NT2/D1 (cell line): ENCODE data around the gene PRSS27.
"Not testable (repeated sequence)": the region's sequence is repeated elsewhere in the genome, so short reads cannot be mapped to it uniquely, and the experiment has no call there.

Source experiments
- DNase-seq: peaks from one replicate; pipeline ENCODE4 v3.0.0-alpha.2; 2011; ENCODE audit warnings: low read depth, low spot score
- H3K27me3 ChIP-seq: 2 replicates; pipeline ENCODE4 v1.6.0; 2011; ENCODE audit warnings: mild to moderate bottlenecking; ENCODE audit not compliant: insufficient read length, insufficient read depth
- H3K36me3 ChIP-seq: 2 replicates; pipeline ENCODE4 v1.6.1; 2011; ENCODE audit warnings: mild to moderate bottlenecking, low read length, mixed read lengths; ENCODE audit not compliant: insufficient read depth, insufficient read length
- H3K4me1 ChIP-seq: 2 replicates; pipeline ENCODE4 v1.5.1; 2011; ENCODE audit not compliant: insufficient read depth, insufficient read length
- H3K4me3 ChIP-seq: 2 replicates; pipeline ENCODE4 v1.5.1; 2011; ENCODE audit warnings: low read depth; ENCODE audit not compliant: insufficient read length
- H3K9ac ChIP-seq: 2 replicates; pipeline ENCODE4 v1.6.0; 2011; ENCODE audit warnings: low read depth; ENCODE audit not compliant: insufficient read length
- H3K9me3 ChIP-seq: 2 replicates; pipeline ENCODE4 v1.5.1; 2011; ENCODE audit warnings: mild to moderate bottlenecking, low read length; ENCODE audit not compliant: insufficient read depth
- SUZ12 ChIP-seq: IDR thresholded peaks from 2 replicates; pipeline ENCODE4 v1.6.1; 2011; ENCODE audit not compliant: insufficient read length, insufficient read depth; ENCODE audit errors: extremely low read depth
- YY1 ChIP-seq: IDR thresholded peaks from 2 replicates; pipeline ENCODE4 v1.6.1; 2011; ENCODE audit not compliant: insufficient read length, insufficient read depth
- ZNF274 ChIP-seq: IDR thresholded peaks from 2 replicates; pipeline ENCODE4 v1.6.1; 2011; ENCODE audit warnings: mild to moderate bottlenecking, low read depth, low read length

Gene PRSS27

DNA sequence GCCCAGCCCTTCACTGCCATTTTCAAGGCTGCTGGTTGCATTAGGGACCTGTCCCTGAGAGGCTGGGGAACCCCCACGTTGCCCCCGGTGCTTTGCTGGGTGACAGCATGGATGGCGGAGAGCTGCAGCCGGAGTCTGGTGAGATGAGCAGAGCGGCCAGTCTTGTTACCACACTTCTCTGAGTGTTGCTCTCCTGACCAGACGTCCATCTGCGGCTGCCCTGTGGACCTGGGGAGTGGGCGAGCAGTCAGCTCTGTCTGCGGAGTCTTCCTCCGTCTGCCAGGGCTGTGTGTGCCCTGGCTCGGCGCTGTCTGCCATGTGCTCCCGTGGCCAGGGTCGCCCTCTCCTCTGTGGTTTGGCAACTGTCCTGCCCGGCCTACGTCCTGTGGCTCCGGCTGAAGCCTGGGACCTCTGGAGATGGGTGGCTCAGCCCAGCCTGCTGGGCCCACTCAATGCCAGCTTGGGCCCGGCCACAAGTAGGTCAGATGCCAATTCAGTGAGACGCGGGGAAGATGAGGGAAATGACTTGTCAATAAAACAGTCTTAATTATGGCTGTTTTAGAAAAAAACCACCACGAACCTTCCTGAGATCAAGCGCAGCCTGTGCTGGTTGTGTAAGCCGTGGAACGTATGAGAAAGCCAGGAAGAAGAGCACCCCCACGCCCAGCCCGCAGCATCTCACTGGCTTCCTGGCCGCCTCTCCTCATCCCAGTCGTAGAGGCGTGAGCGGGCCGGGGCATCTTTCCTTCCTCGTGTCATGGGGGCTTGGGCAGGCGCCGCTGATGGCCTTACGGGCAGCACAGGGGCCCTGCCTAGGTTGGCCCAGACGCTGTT, 29.8 kb downstream of the PRSS27 start:
- Histone ChIP-seq H3K9ac (no peak overlapping the region), H3K4me3 (no peak overlapping the region), H3K4me1 (peaks cover 17% of the 10 kb centered on the region), H3K36me3 (peaks cover 46% of the 10 kb centered on the region), H3K9me3 (no peaks in the 10 kb centered on the region), H3K27me3 (no peaks in the 10 kb centered on the region)
- TF ChIP-seq SUZ12 (no peak), ZNF274 (no peak)
- no peak for DNase-seq

DNA sequence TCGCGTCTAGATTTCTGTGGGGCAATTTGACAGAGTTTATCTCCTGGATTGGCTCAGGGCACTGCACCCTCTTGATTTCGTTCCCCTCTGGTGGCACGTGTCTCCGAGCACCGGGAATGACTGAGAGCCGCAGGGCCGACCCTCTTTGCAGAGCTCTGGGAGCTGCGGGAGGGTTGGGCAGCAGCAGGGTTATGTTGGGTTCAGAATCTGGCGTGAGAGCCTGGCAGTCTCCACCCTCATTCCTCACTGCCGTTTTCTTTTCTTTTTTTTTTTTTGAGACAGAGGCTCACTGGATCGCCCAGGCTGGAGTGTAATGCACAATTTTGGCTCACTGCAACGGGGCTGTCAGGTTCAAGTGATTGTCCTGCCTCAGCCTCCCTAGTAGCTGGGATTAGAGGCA, 30.6 kb downstream of the PRSS27 start:
- H3K27me3 ChIP-seq, DNase-seq, H3K9ac ChIP-seq, H3K9me3 ChIP-seq, H3K4me3 ChIP-seq: not testable (repeated sequence)
- peaks cover 17% of the 10 kb centered on the region for H3K4me1 ChIP-seq
- peaks cover 46% of the 10 kb centered on the region for H3K36me3 ChIP-seq

GRCh38 chr16:2687531-2688308, 32.3 kb downstream of the PRSS27 start:
- Histone ChIP-seq H3K9ac (no peak overlapping the region), H3K9me3 (no peaks in the 10 kb centered on the region), H3K4me1 (peaks cover 11% of the 10 kb centered on the region), H3K27me3 (no peaks in the 10 kb centered on the region), H3K36me3 (peaks cover 38% of the 10 kb centered on the region), H3K4me3 (no peak overlapping the region)
- TF ChIP-seq ZNF274 (no peak), YY1 (no peak), SUZ12 (no peak)
- no peak for DNase-seq

DNA sequence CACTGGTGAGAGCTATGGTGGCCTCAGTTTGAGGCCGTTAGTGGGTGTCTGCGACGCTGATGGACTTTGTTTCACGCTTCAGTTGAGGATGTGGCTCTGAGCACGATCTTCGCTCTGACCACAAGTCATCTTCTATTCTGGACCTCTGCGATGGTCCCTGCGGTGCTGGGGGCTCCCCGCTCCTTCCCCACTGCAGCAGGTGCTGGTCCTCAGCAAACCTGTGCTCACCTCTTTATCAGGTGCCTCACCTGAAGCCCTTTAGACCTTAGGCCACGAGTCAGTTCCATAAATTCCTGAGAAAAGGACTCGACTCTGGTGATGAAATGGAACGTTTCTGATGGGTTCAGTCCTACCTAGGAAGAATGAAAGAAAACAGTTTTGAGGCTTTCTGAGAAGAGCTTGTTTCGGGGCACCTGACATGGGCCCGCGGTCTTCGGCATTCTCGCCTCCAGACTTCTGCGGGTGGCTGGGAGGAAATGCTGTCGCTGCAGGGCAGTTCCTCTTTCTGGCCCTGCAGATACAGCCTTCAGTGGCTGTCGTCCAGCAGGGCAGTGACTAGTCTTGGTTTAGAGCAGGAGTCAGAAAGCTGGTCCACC, 33.0 kb downstream of the PRSS27 start:
- Histone ChIP-seq H3K4me3 (no peak overlapping the region), H3K9ac (no peak overlapping the region), H3K9me3 (no peaks in the 10 kb centered on the region), H3K36me3 (peaks cover 33% of the 10 kb centered on the region), H3K4me1 (peaks cover 6% of the 10 kb centered on the region), H3K27me3 (no peaks in the 10 kb centered on the region)
- no peak for DNase-seq
- TF ChIP-seq SUZ12, result no peak
- no peak for TF ChIP-seq YY1
- TF ChIP-seq ZNF274, result no peak

- H3K4me1 ChIP-seq, H3K27me3 ChIP-seq, H3K9ac ChIP-seq, DNase-seq, H3K9me3 ChIP-seq, H3K4me3 ChIP-seq: not testable (repeated sequence)
- H3K36me3 ChIP-seq, result peaks cover 25% of the 10 kb centered on the region
Observed at GRCh38 chr16:2686075-2686474, 33.9 kb downstream of the PRSS27 start.

DNA sequence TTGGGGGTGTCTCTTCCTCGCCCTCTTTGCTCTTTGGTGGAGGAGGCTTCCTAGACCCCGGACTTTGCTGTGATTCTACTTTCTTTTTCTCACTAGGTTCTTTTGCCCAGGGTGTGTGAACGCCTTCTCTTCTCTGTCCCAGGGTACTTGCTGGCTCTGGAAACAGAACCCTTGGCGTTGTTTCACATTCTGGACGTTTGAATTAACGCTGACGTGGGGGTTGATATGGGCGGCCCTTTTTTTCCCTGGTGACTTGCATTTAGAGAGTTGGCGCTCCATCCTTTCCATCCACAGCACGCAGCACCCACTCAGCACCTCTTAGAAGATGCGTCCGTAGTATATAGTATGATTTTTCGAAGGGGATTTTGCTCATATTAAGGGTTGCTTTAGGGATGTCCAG, 37.0 kb downstream of the PRSS27 start:
- not testable (repeated sequence) for DNase-seq, H3K4me1 ChIP-seq, H3K27me3 ChIP-seq, H3K9me3 ChIP-seq
- peaks cover 19% of the 10 kb centered on the region for H3K36me3 ChIP-seq
- H3K9ac ChIP-seq, result peak overlapping the region; percentile 100
- H3K4me3 ChIP-seq, result peak overlapping the region; percentile 100

DNA sequence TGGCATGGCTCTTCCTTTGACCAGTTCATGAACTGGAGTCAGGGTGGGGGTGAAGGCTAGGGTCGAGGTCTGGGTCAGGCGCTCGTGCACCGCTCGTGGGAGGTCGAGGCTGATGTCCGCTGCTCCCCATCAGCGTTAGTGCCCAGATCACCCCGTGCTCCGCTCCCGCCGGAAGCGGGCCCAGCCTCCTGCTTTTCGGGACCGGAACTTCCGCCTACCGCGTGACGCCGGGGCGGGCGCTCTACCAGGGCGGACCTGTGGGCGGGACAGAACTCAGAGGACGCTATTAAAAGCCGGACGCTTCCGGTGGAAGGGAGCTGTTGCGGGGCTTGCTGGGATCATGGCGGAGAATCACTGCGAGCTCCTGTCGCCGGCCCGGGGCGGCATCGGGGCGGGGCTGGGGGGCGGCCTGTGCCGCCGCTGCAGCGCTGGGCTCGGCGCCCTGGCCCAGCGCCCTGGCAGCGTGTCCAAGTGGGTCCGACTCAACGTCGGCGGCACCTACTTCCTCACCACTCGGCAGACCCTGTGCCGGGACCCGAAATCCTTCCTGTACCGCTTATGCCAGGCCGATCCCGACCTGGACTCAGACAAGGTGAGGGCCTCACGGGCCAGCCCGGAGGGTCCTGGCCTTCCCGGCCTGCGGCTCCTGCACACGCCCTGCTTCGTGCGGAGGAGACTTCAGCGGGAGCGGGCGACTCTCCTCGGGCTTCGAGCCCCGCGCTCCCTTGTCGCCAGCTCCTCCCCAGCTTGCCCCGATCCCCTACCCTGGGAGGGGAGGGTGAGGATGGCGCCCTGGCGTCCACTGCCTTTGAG, 37.6 kb downstream of the PRSS27 start, which contains the start of gene KCTD5:
KCTD5 (plus strand) TSS at position 315 of the 813 bp plus-strand sequence; CDS start at position 341, 26 bp downstream.
- Histone ChIP-seq H3K36me3 (peaks cover 14% of the 10 kb centered on the region), H3K4me3 (peak within 1 kb of the TSS; percentile 100), H3K9me3 (no peaks in the 10 kb centered on the region), H3K4me1 (peaks cover 3% of the 10 kb centered on the region), H3K27me3 (no peaks in the 10 kb centered on the region), H3K9ac (peak within 1 kb of the TSS; percentile 100)
- peak; percentile 95 for DNase-seq
- TF ChIP-seq YY1 (peak; percentile 86), ZNF274 (no peak)

GRCh38 chr16:2680360-2680759, 39.7 kb downstream of the PRSS27 start:
- not testable (repeated sequence) for H3K4me1 ChIP-seq, H3K27me3 ChIP-seq, H3K9me3 ChIP-seq, DNase-seq, H3K9ac ChIP-seq, H3K4me3 ChIP-seq
- H3K36me3 ChIP-seq, result peaks cover 21% of the 10 kb centered on the region

DNA sequence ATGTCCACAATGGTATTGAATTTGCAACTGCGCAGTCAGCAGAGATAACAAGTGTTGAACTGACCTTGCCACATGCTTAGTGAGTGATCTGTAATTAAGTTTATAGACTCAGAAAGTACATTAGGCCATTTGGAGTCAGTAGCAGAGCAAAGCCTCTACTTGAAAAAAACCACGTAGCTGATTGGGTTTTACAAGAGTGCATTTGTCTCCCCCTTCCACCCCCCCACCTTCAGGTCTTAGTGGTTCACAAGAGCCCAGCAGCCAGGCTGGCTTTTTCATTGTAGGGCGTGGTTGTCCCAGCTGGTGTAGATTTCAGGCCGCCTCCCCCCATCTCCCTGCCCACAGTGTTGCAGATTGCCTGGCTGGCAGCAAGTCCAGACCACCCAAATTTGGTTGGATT, 40.1 kb downstream of the PRSS27 start:
- H3K9ac ChIP-seq, H3K9me3 ChIP-seq, H3K4me1 ChIP-seq, DNase-seq, H3K4me3 ChIP-seq, H3K27me3 ChIP-seq: not testable (repeated sequence)
- peaks cover 25% of the 10 kb centered on the region for H3K36me3 ChIP-seq
